H1 (cell line): ENCODE measurements around the gene EPB41L1. TPM values are rescaled to one million over a fixed set of nuclear protein-coding genes. Genes with fewer than 3 reads are reported as not detected.

Source experiments
- GABPA ChIP-seq: IDR thresholded peaks from 2 replicates; pipeline ENCODE4 v1.6.1; 2011; ENCODE audit warnings: mild to moderate bottlenecking, low read length, moderate library complexity, borderline replicate concordance; ENCODE audit not compliant: insufficient read depth
- TBP ChIP-seq: IDR thresholded peaks from 2 replicates; pipeline ENCODE4 v1.6.1; 2011; ENCODE audit warnings: low read depth, low read length, improper control_type of control experiment
- polyA plus RNA-seq, 7 experiments: library from polyadenylated mRNA; depleted of rRNA in 3 of 7; stranded (reverse) in 5 of 7; unstranded in 2 of 7; fragments of >200 nt in 5 of 7; fragments of 200-250 nt in 2 of 7; gene quantifications; 1 replicate in 5 of 7; 2 replicates in 1 of 7; 4 replicates in 1 of 7; pipeline versions ENCODE4 v1.2.1 to v1.2.3, GENCODE V29; 2011 to 2013; ENCODE audit warnings: missing spikeins in 2 of 7, mixed read lengths in 2 of 7
- total RNA-seq: library from RNA; stranded (reverse); fragmentation: NEBNext Ultra II Directional; extraction: Animal tissue kit (Norgen Biotek cat#: 25700); gene quantifications from 2 replicates; pipeline ENCODE4 v1.2.1, GENCODE V29; 2021

Gene EPB41L1
- total and polyA plus RNA-seq, 2 of the 8 experiments (the other 6 are each of a cell fraction or from before 2014, with no cell fraction given), result 14.8 to 36.0 TPM

DNA sequence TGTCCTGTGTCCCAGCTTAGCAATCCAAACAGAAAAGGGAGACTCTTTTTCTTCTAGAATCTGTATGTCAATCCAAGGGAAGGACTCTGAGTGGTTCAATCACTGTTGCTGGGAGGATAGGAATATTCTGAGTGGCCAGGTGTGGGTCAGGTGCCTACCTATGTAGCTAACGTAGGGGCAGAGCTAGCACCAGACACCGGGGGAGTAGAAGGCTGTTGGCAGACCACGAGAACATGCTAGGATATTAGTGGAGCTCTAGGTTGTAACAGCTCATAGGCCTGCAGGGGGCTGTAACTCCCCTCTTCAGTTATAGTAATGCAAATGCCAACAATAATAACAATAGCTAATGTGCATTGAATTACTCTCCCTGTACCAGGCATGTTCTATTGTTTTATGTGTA, 39.8 kb upstream of the EPB41L1 start (continued):
- TF ChIP-seq GABPA (no peak), TBP (no peak)
